HepG2 (cell line): ENCODE measurements around the gene ANO2.

Experiments used
- DRAP1 ChIP-seq: IDR thresholded peaks from 2 replicates; pipeline ENCODE4 v1.6.1; 2016; ENCODE audit warnings: missing genetic modification reagents, missing compliant biosample characterization
- MED8 ChIP-seq: sonication (generic); formaldehyde crosslinking; IDR thresholded peaks from 2 replicates; pipeline ENCODE4 v1.8.1; 2023; ENCODE audit warnings: mild to moderate bottlenecking, missing genetic modification reagents; ENCODE audit not compliant: insufficient replicate concordance
- POLR2AphosphoS5 ChIP-seq: IDR thresholded peaks from 2 replicates; pipeline ENCODE4 v1.6.1; 2012; ENCODE audit warnings: low read depth, low read length
- ZBTB8A ChIP-seq: sonication (generic); formaldehyde crosslinking; IDR thresholded peaks from 2 replicates; pipeline ENCODE4 v1.4.0; 2020; ENCODE audit warnings: mild to moderate bottlenecking, low read depth, missing genetic modification reagents, borderline replicate concordance
- ZNF24 ChIP-seq: fragments of 450-650 bp; IDR thresholded peaks from 2 replicates; pipeline ENCODE4 v1.6.1; 2017; ENCODE audit warnings: antibody characterized with exemption, mild to moderate bottlenecking
- ZNF652 ChIP-seq: IDR thresholded peaks from 2 replicates; pipeline ENCODE4 v1.6.1; 2016; ENCODE audit warnings: low read depth, borderline replicate concordance

- TF ChIP-seq ZBTB8A (CRISPR knock-in tag), result no peak
- no peak for TF ChIP-seq POLR2AphosphoS5
- no peak for TF ChIP-seq DRAP1 (CRISPR knock-in tag)
- no peak for TF ChIP-seq ZNF24
- no peak for TF ChIP-seq MED8
- TF ChIP-seq ZNF652 (CRISPR knock-in tag), result no peak
Measured at GRCh38 chr12:5902736-5903135, 42.3 kb downstream of the ANO2 start.
